SIG-M5 treated with dmso at 0.1 percent for 504 hours (cell line): ENCODE data around the gene OSBPL9.
"Not testable (repeated sequence)": the region's sequence is repeated elsewhere in the genome, so short reads cannot be mapped to it uniquely, and the experiment has no call there.

ENCODE experiments used
- DNase-seq: peaks from one replicate; lab custom pipeline; 2025; ENCODE audit not compliant: unreplicated experiment; lab: John Stamatoyannopoulos, UW

OSBPL9 gene

DNA sequence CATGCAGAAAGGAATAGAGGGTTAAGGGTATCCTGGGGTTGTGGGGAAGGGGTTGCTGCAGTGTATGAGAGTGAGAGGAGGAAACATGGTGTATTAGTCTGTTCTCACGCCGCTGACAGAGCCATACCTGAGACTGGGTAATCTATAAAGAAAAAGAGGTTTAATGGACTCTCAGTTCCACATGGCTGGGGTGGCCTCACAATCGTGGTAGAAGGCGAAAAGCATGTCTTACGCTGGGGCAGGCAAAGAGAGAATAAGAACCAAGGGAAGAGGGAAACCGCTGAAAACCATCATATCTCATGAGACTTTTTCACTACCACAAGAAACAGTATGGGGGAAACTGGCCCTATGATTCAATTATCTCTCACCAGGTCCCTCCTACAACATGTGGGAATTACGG is 17.7 kb downstream of the OSBPL9 start:
- no peak for DNase-seq

DNA sequence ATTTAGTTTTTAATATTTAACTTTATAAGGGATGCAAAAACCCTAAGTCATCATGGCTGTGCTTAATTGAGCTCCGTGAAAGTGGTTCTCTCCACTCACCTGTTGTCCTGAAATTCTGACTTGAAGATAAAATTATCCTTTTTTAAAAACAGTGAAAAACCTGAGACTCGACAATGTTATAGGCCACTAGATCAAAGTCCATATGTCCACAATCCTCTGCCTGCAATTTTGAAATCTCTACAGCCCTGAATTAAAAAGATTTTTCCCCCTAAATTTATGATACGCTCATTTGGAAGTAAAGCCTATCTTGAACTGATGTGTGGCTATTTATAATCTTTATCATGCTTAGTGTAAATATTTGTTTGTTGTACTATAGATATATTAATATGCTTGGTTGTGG is 18.7 kb downstream of the OSBPL9 start:
- no peak for DNase-seq

DNA sequence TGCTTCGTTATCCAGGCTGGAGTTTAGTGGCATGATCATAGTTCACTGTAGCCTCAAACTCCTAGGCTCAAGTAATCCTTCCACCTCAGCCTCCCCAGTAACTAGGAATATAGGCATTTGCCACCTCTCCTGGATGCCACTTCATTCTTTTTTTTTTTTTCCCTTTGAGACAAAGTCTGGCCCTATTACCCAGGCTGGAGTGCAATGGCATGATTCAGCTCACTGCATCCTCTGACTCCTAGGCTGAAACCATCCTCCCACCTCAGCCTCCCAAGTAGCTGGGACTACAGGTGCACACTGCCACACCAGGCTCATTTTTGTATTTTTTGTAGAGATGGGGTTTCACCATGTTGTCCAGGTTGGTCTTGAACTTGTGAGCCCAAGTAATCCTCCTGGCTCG is 19.3 kb downstream of the OSBPL9 start:
- DNase-seq: no peak

DNA sequence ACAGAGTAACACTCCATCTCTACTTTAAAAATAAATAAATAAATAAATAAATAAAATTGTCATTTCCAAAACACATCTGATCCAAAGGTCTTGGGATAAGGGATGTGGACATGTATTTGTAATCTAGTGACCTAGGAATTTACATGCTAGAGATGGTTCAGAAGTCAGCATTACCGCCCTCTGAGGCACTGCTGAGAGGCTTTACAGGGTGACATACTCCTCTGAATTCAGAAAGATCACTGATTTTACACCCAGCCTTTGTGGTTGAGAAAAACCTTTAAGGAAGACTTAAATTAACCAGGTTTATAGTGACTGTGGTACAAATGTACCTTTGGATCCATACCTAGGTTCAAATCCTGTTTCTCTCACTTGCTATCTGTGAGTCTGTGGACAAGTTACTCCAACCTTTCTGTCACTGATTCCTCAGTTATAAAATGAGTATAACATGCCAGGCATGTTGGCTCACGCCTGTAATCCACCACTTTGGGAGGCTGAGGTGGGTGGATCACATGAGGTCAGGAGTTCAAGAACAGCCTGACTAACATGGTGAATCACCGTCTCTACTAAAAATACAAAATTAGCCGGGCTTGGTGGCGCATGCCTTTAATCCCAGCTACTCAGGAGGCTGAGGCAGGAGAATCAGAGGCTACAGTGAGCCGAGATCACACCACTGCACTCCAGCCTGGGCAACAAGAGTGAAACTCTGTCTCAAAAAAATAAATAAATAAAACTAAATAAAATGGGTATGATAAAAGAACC is 20.1 kb downstream of the OSBPL9 start:
- DNase-seq: no peak

DNA sequence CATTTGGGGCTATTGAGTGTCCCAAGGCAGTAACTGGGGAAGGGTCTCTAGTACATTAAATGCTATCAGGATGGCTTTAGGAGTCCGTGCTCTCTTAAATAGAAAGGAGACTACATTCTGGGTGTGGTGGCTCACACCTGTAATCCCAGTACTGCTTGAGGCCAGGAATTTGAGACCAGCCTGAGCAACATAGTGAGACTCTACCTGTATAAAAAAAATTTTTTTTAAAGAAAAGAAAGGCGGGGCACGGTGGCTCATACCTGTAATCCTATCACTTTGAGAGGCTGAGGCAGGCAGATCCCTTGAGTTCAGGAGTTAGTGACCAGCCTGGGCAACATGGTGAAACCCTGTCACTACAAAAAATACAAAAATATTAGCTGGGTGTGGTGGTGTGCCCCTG is 21.5 kb downstream of the OSBPL9 start:
- no peak for DNase-seq

DNA sequence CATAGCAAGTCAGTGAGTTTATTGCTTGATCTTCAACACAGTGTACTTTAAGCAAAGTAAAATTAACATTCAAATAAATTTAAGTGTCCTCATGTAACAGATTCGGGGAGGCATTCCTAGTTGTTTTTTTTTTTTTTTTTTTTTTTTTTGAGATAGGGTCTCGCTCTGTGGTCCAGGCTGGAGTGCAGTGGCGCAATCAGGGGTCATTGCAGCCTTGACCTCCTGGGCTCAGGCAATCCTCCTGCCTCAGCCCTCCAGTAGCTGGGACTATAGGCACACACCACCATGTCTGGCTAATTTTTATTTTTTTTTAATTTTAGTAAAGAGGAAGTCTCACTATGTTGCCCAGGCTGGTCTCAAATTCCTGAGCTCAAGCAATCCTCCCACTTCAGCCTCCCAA is 22.8 kb downstream of the OSBPL9 start:
- DNase-seq: no peak

DNA sequence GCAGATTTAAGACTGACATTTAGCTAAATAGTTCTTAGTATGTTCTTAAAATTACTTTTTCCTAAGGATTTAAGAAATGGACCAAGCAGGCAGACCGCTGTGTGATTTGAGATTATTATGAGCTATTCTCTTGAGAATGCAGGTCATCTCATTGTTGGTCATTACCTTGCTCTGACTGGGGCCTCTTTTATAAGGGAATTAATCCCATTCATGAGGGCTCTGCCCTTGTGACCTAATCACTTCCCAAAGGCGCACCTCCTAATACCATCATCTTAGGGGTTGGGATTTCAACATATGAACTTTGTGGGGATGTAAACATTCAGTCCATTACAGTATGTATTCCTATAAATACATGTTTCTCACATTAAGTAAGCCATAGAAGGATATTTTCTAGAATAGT is 24.2 kb downstream of the OSBPL9 start:
- no peak for DNase-seq

DNA sequence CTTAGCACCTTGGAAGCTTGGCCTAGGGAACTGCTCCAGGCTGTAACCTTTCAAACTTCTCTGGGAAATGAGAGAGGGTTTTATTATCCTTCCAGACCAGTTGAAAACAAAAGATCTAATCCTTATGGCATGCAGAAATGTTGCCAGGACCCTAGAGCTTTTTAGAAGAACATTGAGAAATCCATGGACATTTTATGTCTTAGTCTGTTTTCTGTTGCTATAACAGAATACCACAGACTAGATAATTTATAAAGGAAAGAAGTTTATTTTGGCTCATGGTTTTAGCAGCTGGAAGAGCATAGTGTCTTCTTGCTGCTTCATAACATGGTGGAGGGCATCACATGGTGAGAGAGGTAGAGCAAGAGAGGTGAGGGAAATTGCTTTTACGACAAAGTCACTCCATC is 25.8 kb downstream of the OSBPL9 start:
- DNase-seq: no peak

DNA sequence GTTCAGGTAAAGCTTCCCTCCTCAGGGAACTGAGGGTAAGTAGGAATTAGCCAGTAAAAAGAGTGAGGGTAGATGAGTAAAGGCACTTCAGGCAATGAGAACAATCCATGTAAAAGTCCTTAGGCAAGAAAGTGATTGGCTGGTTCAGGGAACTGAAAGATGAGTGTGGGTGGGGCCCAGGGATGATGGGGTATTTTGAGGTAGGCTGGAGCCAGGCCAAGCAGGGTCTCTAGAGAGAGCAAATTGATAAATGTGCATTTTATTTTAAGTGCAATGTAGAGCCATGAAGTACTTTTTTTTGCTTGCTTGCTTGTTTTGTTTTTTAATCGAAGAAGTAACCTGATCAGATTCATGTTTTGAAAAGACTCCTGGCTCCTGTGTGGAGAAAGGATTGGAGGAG is 26.5 kb downstream of the OSBPL9 start:
- no peak for DNase-seq

DNA sequence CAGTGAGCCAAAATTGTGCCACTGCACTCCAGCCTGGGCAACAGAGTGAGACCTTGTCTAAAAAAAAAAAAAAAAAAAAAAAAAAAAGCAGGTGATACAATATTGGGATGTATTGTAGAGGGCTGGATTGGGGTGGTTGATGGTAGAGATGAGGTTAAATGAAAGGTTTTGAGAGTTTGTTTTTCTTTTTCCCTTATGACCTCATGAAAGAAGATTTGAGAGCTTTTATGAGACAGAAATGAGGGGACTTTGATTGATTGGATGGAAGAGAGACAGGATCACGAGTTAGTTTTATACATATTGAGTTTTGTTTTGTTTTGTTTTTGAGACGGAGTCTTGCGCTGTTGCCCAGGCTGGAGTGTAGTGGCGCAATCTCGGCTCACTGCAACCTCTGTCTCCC is 27.1 kb downstream of the OSBPL9 start:
- no peak for DNase-seq

DNA sequence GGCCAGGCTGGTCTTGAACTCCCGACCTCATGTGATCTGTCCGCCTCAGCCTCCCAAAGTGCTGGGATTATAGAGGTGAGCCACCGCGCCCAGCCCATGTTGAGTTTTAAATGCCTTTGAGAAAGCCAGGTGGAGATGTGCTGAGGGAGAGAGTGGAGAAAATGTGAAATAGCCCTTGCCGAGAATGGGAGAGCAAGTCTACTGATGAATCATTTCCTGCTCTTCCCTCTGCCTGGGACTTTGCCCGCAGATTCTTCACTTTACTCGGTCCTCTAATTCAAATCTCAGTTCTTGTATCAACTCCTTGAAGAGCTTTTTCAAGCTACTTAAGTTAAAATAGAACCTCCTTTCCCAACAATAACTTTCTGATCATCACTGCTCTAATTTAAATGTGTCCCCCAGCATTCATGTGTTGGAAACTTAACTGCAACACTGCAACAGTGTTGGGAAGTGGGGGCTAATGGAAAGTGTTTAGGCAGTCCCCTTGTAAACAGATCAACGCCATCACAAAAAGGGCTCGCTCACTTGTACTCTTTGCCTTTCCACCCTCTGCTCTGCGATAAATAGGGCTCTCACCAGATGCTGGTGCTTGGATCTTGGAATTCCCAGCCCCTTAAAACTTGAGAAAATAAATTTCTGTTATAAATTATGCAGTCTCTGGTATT is 27.8 kb downstream of the OSBPL9 start:
- no peak for DNase-seq

DNA sequence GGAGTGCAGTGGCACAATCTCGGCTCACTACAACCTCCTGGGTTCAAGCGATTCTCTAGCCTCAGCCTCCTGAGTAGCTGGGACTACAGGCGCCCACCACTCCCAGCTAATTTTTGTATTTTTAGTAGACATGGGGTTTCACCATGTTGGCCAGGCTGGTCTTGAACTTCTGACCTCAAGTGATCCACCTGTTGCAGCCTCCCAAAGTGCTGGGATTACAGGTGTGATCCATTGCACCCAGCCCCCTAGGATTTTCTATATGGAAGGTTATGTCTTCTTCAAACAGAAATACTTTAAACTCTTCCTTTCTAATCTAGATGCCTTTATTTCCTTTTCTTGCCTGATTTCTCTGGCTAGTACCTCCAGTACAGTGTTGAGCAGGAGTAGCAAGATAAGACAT is 29.7 kb downstream of the OSBPL9 start:
- not testable (repeated sequence) for DNase-seq

DNA sequence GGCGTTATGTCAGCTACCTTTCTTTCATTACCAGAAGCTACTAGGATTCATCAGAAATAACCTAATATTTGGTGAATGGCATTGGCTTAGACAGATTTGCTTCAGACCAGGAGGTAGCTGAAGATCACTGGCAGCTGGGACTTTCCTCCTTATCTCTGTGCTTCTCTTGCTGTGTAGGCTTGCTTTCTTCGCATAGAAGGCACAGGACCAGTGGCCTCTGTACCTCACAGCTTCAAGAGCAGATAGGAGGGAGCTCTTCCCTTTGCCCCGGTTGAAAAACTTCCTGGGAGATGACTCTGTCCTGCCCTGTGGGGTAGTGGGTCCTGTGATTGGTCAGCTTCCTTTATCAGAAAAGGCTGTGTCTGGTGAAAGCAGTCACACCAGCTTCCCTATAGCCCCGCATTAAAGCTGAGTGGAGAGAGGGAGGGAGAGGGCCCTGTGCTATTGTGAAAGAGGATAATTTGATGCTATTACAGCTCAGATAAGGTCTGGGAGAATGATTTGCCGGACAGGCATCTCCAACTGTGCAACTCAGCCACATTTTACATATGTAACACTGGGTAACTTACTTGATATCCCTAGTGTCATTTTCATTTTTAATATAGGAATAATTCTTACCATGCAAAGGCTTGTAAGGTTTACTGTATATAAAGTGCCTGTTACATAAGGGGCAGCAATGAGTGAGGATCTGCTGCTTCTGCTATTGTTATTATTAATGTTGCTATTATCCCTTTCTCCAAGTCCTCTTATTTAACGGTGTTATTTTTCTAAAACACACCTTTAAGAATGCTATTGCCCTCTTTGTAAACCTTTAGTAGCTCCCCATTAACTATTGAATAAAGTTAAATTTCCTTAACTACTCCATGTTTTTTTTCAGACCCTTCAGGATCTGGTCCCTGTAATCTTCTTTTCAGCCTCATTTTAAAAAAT is 31.6 kb downstream of the OSBPL9 start:
- peak; percentile 52 for DNase-seq

DNA sequence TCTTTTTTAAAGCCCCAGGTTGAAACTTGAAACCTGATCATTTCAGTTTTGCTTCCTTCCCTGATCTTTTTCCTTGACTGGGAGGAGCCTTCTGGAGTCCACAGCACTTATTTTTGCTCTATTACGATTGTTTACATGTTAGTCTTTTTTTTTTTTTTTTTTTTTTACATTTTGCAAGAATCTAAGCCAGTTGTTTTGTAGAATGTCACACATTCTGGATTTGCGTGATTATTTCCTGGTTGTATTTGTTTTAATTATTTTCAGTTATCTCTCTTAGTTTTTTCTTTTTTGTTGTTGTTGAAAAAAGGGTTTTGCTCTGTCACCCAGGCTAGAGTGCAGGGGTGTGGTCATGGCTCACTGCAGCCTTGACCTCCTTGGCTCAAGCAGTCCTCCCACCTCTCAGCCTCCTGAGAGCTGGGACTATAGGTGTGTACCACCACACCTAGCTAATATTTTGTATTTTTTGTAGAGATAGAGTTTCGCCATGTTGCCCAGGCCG is 32.8 kb downstream of the OSBPL9 start:
- DNase-seq: no peak

DNA sequence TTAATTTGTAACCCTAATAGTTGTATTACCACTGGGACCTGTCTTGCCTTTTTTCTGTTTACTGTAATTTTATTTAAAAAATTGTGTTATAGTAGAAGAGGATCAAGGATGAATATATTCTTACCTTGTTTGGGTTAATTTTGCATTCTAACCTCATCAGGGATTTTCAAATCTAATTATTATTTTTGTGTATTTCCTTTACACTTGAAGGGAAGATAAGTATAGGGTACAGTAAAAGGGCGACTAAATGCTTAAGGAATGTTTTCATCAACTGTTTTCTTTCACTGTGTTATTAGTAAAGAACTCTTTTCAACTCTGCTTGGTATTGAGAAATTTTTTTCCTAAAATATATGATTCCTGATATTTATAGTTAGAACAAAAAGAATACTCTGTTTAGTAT is 33.3 kb downstream of the OSBPL9 start:
- DNase-seq: no peak

DNA sequence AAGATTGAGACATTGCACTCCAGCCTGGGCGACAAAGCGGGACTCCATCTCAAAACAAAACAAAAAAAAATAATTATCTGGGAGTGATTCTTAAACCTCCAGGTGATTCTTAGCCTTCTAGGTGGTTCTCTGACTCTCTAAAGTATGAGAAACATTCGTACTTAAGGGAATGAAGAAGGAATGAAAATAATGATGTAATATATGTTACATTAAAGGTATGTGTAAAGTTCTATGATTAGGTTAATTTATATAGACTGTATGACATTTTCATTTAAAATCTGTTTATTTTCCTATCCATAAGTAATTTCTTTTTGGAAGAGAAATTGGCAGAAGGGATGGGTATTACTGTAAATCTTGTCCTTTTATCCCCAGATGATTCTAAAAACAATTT is 34.7 kb downstream of the OSBPL9 start:
- DNase-seq: no peak

DNA sequence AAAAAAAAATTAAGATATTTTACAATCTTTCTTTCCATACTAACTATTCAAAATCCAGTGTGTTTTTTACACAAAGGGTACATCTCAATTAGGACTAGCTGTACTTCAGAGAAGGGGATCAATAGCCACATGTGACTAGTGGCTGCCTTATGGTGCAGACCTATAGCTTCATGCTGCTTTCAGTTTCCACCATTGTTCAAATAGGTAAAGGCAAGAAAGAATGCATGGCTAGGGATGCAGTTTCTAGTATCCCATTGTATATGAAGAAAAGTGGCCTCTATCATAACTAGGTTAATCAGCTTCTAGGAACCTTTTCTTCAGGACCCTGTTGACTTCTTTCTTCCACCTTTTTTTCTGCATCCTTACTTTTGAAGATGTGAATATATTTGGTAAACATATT is 35.7 kb downstream of the OSBPL9 start:
- no peak for DNase-seq

DNA sequence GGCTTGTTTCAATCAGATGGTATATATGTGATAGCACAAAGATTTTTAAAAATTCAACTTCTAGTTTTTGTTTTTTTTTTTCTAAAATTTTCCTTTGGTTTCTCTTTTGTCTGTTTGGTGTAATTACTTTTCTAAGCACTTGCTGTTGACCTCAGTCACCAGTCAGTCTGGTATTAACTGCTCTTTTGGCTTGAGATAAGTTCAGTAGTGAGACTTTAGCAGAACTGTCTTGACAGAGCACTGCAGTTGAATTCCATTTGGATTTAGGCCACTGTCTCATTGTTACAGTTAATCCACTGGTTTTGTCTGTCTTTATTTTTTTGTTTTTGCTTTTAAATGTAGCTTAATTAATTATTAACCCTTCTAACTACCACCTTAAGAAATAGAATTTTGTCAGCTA is 36.2 kb downstream of the OSBPL9 start:
- DNase-seq: no peak

DNA sequence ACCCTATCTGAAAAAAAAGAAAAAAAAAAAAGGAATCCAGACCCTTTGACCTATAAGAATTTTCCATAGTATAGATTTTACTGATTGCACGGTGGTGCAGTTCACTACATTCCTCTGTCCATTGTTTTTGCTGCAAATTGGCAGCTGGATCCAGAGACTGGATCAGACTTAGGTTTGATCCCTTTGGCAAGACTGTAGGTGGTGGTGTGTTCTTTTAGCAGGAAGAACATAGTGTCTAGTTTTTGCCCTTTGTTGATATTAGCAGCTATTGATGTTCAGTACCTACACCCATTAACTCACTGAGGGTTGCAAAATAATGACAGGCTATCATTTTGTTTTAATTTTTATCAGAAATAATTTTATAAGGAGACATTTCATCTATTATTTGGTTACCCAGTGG is 37.1 kb downstream of the OSBPL9 start:
- no peak for DNase-seq

DNA sequence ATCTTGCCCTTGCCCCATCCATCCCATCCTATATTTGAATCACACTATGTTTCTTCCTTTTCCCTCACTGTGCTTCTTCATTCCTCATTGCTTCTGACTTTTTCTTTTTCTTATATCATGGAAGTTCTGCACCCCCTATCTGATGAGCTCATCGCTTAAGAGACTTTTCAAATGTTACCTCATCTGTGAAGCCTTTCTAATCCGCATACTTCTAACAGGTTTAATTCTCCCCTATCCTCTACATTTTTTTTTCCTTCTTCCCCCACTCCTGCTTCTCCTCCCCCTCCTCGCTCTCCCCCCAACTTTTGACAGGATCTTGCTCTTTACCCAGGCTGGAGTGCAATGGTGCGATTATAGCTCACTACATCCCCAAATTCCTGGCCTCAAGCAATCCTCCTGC is 39.5 kb downstream of the OSBPL9 start:
- DNase-seq: no peak

DNA sequence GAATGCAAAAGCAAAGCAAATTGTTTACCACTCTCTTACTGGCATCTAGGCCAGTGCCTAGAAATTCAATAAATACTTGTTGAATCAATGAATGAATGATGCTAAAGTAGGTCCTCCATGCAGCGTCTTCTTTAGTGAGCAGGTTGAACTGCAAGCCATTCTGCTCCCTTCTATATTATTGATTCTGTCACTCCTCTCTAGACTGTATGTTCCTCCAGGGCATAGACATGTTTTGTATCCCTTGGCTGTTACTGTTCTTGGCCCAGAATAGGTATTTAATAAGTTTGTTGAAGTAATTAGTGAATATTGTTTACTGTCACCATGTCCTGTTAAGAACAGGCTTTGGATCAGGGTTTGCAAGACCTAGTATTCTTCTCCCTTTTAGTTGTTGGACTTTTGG is 43.7 kb downstream of the OSBPL9 start:
- DNase-seq: no peak

DNA sequence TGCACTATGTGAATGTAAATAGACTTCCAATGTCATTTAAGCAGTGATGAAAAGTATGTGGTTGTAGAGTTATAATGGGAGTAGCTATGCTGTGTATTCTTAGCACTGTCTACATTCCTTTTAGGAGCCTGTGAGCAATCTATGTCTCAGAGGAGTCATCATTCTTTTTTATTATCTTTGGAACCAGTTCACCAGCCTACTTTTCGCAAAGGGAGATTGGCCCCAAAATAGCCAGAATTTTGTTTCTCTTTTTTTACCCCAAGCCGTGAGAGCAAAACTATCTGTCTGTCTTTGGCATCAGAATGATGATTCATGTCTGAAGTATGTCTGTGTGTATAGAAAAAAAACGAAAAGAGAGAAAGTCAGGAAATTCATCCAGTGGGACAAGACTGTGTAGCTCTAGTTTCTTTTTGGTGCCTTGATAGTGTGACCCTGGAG is 44.2 kb downstream of the OSBPL9 start:
- no peak for DNase-seq
